Activated CD8-positive, alpha-beta memory T cell treated with anti-CD3 and anti-CD28 coated beads, Interleukin-2, amount 50 U/mL, for 4 hours (primary cell): ENCODE results near the gene ATXN7L2.

Source experiments
- DNase-seq: peaks from one replicate; pipeline ENCODE4 v3.0.0-alpha.2; 2020

ATXN7L2 gene

GRCh38 chr1:109499081-109499480 lies 15.4 kb downstream of the ATXN7L2 start:
- no peak for DNase-seq

GRCh38 chr1:109499661-109500536 lies 16.2 kb downstream of the ATXN7L2 start:
- DNase-seq, result peak; percentile 63

- no peak for DNase-seq
These were observed 17.3 kb downstream of the ATXN7L2 start for GRCh38 chr1:109500941-109501381.

- DNase-seq, result no peak
These were observed 18.1 kb downstream of the ATXN7L2 start for GRCh38 chr1:109501644-109502363.

- DNase-seq, result peak; percentile 47
These were observed 18.7 kb downstream of the ATXN7L2 start for GRCh38 chr1:109502364-109502851.

GRCh38 chr1:109503935-109504334 lies 20.2 kb downstream of the ATXN7L2 start:
- no peak for DNase-seq

GRCh38 chr1:109504974-109505373 lies 21.3 kb downstream of the ATXN7L2 start:
- no peak for DNase-seq

GRCh38 chr1:109508001-109508872 lies 24.5 kb downstream of the ATXN7L2 start:
- DNase-seq, result no peak

- DNase-seq, result no peak
These were observed 25.1 kb downstream of the ATXN7L2 start for GRCh38 chr1:109508873-109509175.

GRCh38 chr1:109509176-109510134 lies 25.8 kb downstream of the ATXN7L2 start, which contains the start of gene AMIGO1:
TSS of gene AMIGO1 (minus strand) at chr1:109509727. CDS start at chr1:109508912, 815 bp downstream.
- peak; percentile 71 for DNase-seq

- no peak for DNase-seq
These were observed 29.5 kb downstream of the ATXN7L2 start for GRCh38 chr1:109513110-109513710.

- no peak for DNase-seq
These were observed 31.1 kb downstream of the ATXN7L2 start for GRCh38 chr1:109514846-109515245.

GRCh38 chr1:109516872-109517271 lies 33.2 kb downstream of the ATXN7L2 start:
- no peak for DNase-seq

GRCh38 chr1:109517337-109517736 lies 33.6 kb downstream of the ATXN7L2 start:
- no peak for DNase-seq

- DNase-seq, result no peak
These were observed 37.6 kb downstream of the ATXN7L2 start for GRCh38 chr1:109521002-109521951.

GRCh38 chr1:109522026-109522425 lies 38.3 kb downstream of the ATXN7L2 start:
- DNase-seq, result no peak

GRCh38 chr1:109523706-109524105 lies 40.0 kb downstream of the ATXN7L2 start:
- DNase-seq, result no peak

GRCh38 chr1:109527098-109527811 lies 43.5 kb downstream of the ATXN7L2 start:
- no peak for DNase-seq
